ENCODE measurements around the gene TLE6.

DNA sequence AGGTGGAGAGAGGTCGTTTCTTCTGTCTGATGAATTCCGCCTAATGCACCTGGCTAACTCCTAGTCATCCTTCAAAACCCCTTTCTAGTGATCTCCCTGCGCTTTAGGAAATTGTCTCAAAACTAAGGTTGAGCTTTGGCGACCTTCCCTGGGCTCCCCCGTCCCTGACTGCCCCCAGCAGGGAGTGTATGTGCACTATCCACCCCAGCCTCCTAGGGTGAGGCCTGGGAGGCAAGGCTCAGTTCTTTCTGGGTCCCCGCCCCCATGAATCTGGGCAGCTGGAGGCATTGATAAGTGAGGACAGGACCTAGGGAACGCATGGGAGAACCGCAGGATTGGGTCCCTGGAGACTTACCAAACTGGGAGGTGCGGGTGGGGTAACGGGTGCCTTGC, 378 bp downstream of the TLE6 start:
- TF ChIP-seq RFX5 (IDR thresholded peaks at IDR 0.05; ENCODE audit: low read depth, low read length) (no peak), POLR2A (IDR thresholded peaks at IDR 0.05; ENCODE audit: low read depth, low read length) (no peak), MXI1 (IDR thresholded peaks at IDR 0.05; ENCODE audit: borderline replicate concordance, low read depth, low read length) (no peak), CEBPB (IDR thresholded peaks at IDR 0.05; ENCODE audit: low read depth, low read length) (no peak), RCOR1 (IDR thresholded peaks at IDR 0.05; ENCODE audit: insufficient replicate concordance, low read length) (no peak)
- TF ChIP-seq, protein P1, sequence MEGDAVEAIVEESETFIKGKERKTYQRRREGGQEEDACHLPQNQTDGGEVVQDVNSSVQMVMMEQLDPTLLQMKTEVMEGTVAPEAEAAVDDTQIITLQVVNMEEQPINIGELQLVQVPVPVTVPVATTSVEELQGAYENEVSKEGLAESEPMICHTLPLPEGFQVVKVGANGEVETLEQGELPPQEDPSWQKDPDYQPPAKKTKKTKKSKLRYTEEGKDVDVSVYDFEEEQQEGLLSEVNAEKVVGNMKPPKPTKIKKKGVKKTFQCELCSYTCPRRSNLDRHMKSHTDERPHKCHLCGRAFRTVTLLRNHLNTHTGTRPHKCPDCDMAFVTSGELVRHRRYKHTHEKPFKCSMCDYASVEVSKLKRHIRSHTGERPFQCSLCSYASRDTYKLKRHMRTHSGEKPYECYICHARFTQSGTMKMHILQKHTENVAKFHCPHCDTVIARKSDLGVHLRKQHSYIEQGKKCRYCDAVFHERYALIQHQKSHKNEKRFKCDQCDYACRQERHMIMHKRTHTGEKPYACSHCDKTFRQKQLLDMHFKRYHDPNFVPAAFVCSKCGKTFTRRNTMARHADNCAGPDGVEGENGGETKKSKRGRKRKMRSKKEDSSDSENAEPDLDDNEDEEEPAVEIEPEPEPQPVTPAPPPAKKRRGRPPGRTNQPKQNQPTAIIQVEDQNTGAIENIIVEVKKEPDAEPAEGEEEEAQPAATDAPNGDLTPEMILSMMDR (conservative IDR thresholded peaks at IDR 0.05; ENCODE audit: low read depth, low read length), result no peak
